Right lobe of liver (tissue), 4 donors: Measurements from ENCODE around the gene COL1A2.

Experiments
- POLR2A ChIP-seq: fragments of 450-650 bp; IDR thresholded peaks from one replicate; pipeline ENCODE4 v1.6.1; 2017; ENCODE audit warnings: antibody characterized with exemption, mild to moderate bottlenecking
- TF ChIP-seq, protein P1 (sequence below), 4 donors: fragments of 200-600 bp in 3 of 4; fragments of 450-650 bp in 1 of 4; IDR thresholded peaks; one replicate each; pipeline versions ENCODE4 v1.5.1 to v1.8.0; 2016 to 2022; ENCODE audit warnings: antibody characterized with exemption in 4 of 4, mild to moderate bottlenecking in 2 of 4
- donor health status: DM: no; HTN: no; CAD: no.
- donor health status: DM: no; HTN: no; CAD: no.
- donor health status: DM: no; HTN: yes; CAD: no.

DNA sequence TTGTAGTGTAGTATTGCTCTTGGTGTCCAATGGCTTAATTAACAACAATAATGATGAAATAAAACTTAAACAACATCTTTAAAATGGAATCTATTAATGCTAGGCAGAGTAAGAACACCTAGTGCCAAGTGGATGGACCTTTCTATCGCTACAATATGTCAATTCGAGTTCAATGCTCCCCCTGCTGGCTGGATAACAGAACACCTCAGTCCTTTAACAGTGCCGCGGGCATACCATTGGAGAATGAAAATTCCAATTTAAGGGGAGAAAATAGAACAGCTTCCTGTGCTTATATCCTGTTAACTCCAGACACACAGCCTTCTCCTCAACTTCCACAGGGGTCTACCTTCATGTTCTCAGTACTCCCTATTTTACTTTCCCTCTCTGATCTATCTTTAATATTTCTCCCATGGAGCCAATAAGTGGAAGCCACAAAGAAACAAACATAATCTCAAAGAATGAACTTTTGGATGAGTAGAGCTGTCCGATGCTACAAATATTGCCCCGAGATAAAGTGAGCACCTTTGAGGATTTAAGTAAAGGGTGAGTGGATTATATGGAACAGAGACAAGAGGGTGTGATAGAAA, 41.4 kb downstream of the COL1A2 start:
- TF ChIP-seq, protein P1, sequence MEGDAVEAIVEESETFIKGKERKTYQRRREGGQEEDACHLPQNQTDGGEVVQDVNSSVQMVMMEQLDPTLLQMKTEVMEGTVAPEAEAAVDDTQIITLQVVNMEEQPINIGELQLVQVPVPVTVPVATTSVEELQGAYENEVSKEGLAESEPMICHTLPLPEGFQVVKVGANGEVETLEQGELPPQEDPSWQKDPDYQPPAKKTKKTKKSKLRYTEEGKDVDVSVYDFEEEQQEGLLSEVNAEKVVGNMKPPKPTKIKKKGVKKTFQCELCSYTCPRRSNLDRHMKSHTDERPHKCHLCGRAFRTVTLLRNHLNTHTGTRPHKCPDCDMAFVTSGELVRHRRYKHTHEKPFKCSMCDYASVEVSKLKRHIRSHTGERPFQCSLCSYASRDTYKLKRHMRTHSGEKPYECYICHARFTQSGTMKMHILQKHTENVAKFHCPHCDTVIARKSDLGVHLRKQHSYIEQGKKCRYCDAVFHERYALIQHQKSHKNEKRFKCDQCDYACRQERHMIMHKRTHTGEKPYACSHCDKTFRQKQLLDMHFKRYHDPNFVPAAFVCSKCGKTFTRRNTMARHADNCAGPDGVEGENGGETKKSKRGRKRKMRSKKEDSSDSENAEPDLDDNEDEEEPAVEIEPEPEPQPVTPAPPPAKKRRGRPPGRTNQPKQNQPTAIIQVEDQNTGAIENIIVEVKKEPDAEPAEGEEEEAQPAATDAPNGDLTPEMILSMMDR (IDR thresholded peaks at IDR 0.05): peak; percentile 72 to 88 (median 82)
- TF ChIP-seq POLR2A: no peak
